AG08396 (cell line): ENCODE data around the gene CCDC201.
A peak's percentile ranks its signal among the peaks of the same experiment; 100 is the strongest.

Experiments used
- DNase-seq: peaks from one replicate; pipeline ENCODE4 v3.0.0; 2012; ENCODE audit warnings: low spot score, mixed read lengths

The CCDC201 gene

DNA sequence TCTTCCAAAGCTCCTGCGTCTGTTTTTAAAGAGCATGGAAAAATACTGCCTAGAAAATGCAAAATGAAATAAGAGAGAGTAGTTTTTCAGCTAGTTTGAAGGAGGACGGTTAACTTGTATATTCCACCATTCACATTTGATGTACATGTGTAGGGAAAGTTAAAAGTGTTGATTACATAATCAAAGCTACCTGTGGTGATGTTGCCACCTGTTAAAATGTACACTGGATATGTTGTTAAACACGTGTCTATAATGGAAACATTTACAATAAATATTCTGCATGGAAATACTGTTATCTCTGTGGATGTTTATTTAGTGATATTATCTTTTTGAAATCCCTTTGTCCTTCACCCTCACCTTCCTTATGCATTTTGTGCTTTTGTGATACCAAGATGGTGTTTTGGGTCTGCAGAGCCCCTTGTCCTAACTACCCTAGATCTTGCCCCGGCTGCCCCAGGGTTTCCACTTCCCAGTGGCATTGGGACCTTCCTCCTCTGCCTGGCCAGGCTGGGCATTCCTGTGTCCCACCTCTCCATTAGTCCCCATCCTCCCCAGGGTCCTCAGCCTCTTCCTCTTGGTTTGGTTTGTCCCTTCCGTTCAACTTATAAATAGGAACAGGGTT, 20.6 kb upstream of the CCDC201 start:
- no peak for DNase-seq

GRCh38 chr7:45892407-45893035, 19.6 kb upstream of the CCDC201 start:
- no peak for DNase-seq

GRCh38 chr7:45891462-45892402, 18.9 kb upstream of the CCDC201 start:
- no peak for DNase-seq

GRCh38 chr7:45890902-45891461, 18.1 kb upstream of the CCDC201 start:
- DNase-seq = peak; percentile 50

DNA sequence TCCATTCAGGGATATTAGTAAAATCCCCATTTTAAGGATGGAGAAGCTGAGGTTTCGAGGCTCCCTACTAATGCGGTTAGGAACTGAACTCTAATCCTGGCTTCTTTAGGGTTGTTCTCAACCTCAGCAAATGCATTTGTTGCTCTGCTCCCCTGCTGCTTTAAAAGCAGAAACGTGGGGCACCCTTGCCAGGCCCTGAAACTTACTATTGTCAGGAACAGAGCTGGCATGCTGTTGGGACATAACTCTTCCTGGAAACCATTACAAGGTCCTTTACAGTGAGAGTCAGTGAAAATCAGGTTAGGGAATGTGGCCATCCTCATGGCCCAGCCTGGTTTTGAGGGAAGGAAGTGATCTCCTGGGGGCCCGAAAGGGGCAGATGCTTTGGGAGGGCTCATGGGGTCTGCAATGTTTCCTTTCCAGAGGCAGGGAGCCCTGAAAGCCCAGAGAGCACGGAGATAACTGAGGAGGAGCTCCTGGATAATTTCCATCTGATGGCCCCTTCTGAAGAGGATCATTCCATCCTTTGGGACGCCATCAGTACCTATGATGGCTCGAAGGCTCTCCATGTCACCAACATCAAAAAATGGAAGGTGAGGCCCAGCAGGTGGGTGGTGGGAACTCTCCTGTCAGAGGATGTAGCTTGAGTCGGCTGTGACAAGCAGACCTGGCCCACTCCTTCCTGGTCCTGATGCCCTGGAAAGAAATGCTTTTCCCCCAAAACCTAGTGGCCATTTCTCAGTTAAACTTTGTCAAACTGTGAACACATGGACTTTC, 17.4 kb upstream of the CCDC201 start:
- DNase-seq = no peak

DNA sequence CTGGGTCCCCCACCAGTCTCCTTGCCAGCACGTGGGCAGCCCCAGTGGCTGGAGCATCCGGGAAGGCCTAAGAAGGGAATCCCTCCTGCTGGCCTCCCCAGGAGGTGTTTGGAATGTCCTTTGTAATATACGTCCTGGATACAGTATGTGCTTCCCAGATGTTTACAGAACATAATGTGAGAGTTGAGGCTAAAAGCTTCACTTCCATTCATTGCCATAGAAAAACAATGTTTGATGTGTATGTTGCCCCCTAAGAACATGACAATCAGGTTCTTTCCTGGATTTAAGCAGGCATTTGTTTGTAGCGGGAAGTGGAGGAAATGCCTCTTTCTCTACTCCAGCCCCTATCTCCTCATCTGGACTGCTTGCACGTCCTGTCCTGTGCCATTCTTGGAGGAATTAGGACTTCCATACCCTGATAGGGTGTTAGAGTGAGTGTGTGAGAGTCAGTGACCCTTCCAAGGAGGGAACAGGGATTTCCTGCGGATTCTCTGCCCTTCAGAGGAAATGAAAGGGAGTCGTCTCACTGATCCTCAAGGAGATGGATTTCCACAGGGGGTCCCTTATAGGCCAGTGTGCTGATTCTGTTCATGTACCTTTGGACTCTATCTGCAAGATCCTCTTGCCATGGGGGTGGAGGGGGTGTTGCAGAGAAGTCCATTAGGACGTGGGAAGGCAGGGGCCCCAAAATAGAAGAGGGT, 16.6 kb upstream of the CCDC201 start:
- DNase-seq = no peak

- no peak for DNase-seq
Observed at GRCh38 chr7:45888993-45889366, 16.1 kb upstream of the CCDC201 start.

DNA sequence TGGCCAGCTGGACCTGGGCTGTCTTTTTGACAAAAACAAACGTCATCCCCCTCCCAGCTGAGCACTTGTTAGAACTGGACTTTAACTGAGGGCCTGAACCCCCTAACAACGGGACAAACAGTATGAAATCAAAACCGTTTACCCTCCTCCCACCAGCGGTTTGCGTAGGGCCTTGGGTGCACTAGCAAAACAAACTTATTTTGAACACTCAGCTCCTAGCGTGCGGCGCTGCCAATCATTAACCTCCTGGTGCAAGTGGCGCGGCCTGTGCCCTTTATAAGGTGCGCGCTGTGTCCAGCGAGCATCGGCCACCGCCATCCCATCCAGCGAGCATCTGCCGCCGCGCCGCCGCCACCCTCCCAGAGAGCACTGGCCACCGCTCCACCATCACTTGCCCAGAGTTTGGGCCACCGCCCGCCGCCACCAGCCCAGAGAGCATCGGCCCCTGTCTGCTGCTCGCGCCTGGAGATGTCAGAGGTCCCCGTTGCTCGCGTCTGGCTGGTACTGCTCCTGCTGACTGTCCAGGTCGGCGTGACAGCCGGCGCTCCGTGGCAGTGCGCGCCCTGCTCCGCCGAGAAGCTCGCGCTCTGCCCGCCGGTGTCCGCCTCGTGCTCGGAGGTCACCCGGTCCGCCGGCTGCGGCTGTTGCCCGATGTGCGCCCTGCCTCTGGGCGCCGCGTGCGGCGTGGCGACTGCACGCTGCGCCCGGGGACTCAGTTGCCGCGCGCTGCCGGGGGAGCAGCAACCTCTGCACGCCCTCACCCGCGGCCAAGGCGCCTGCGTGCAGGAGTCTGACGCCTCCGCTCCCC, 15.5 kb upstream of the CCDC201 start, which contains the start of gene IGFBP1:
Gene IGFBP1 (plus strand): TSS at position 304 of the 808 bp plus-strand sequence. CDS start 165 bp downstream, at position 469.
- peak; percentile 66 for DNase-seq

DNA sequence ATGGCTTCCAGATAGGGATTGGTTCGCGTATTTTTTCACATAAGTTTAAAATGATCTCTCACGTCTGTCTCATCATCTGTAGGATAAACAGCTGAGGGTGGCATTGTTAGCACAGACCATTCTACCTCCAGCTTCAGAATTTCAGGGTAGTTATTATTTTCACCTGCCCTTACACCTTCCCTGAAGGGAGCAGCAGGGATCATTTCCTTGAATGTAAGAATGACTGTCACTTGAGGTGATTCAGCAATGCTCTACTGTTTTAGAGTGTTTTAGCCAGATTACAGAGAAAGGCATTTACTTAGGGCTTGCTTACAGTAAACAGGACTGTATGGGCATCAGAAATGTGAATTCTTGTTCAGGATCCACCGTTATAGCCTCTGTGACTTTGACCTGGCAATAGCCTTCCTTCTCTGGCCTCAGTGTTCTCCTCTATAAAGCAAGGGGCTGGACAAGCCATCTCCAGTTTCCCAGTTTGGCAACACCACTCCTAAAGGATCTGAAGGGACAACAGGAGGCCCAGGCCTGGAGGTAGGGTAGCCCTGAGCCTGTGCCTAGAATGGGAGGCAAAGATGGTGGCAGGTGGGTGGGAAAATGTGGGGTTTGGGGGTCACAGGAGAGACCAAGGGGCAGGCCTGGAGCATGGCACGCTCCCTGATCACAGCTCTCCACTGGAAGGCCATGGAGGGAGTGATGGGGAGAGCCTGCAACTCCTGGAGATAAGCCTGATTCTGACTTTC, 14.2 kb upstream of the CCDC201 start:
- DNase-seq = no peak

DNA sequence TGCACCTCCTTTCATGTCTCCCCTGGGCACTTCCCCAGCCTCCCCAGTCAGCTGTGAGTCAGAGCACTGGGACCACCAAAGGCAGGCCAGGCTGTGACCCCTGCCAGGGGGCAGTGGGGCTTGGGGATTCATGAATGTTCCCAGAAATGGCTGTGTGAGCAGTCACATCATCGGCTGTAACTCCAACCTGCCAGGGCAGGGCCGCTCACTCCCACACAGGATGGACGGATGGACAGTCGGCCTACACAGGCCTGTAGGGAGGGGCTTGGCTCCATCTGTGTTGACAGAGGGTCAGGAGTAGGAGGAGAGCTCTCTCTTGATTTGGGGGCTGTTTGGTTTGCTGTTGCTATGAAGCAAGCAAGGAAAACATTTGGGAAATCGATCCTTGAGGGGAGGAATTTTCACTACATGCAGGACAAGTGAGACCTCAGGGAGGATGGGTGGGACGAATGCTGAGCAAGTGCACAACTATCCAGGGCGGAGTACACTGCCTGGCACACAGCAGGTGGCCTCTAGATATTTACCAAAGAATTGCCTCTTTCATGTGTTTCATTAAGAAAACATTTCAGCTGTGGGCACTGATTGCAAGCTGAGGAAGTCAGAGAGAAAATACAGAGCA, 12.5 kb upstream of the CCDC201 start:
- no peak for DNase-seq

DNA sequence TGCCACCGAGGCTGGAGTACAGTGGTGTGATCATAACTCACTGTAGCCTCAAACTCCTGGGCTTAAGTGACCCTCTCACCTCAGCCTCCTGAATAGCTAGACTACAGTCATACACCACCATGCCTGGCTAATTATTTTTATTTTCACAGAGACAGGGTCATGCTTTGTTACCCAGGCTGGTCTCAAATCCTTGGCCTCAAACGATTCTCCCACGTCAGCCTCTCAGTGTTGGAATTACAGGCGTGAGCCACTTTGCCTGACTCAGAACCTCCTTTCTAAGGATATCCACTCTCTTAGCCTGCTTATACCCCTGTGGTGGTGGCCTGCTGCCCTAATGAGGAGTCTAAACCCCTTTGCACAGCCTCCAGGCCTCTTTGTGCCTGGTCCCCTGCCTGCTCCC, 11.3 kb upstream of the CCDC201 start:
- no peak for DNase-seq

GRCh38 chr7:45882465-45882810, 9.6 kb upstream of the CCDC201 start:
- DNase-seq = no peak

GRCh38 chr7:45881759-45882464, 9.0 kb upstream of the CCDC201 start:
- peak; percentile 78 for DNase-seq

DNA sequence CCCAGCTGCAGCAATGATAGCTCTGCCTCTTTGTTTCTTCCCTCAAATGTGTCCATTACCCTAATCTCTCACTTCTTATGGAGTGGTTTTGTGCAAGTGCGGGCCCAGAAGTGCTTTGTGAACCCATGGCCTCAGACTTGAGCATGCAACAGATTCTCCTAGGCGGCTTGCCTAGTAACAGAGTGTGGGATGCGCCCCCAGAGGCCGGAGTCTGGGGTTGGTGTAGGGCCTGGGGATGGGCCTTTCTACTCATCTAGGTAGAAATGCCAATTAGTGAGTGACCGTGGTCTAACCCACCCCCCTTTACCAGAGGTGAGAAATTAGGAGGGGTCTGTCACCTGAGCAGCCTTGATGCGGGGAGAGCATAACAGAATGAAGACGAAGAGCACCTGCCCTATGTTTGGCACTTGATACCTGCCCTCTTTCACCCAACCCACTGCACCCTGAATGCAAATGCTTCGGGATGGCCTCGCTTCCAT, 8.4 kb upstream of the CCDC201 start:
- DNase-seq = no peak

DNA sequence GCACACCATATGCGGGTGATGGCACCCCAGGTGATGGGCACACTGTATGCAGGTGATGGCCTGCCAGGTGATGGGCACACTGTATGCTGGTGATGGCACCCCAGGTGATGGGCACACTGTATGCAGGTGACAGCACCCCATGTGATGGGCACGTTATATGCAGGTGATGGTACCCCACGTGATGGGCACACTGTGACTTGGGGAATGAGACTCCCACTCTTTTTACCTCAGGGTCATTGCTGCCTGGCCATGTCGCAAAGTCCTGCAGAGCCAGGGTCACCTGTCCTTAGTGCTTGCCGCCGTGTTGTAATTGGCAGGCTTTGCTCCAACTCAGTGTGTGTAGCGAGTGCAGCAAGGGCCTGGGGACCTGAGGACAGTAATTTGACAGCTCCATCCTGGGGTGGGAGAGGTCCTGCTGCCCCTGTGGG, 7.6 kb upstream of the CCDC201 start:
- no peak for DNase-seq

GRCh38 chr7:45878457-45879144, 5.7 kb upstream of the CCDC201 start:
- no peak for DNase-seq

GRCh38 chr7:45876519-45876918, 3.6 kb upstream of the CCDC201 start:
- no peak for DNase-seq
